Stimulated activated naive CD8-positive, alpha-beta T cell treated with anti-CD3 and anti-CD28 coated beads, Interleukin-15, amount 100 ng/mL, for 72 hours (primary cell): Measurements from ENCODE around the gene LHB.

Experiments
- ATAC-seq: fragments of 150-1000 bp; cut with Tn5 transposase; 2 replicates; pipeline ENCODE4 v1.10.0; 2021; ENCODE audit warnings: mild to moderate bottlenecking, moderate library complexity
- DNase-seq, 2 donors: peaks; one replicate each; pipeline ENCODE4 v3.0.0; 2021 to 2022
- H3K27ac Mint-ChIP-seq, 2 donors: one replicate each; pipeline ENCODE4 v1.8.0; 2022; ENCODE audit warnings: mild to moderate bottlenecking in 2 of 2, mixed read lengths in 2 of 2, moderate library complexity in 2 of 2
- H3K27me3 Mint-ChIP-seq: one replicate; pipeline ENCODE4 v1.8.0; 2022; ENCODE audit warnings: mixed read lengths
- H3K4me1 Mint-ChIP-seq: one replicate; pipeline ENCODE4 v1.8.0; 2022; ENCODE audit warnings: mild to moderate bottlenecking, mixed read lengths
- H3K4me3 Mint-ChIP-seq, 2 donors: one replicate each; pipeline ENCODE4 v1.8.0; 2022; ENCODE audit warnings: mild to moderate bottlenecking in 2 of 2, mixed read lengths in 2 of 2, moderate library complexity in 1 of 2
- H3K9me3 Mint-ChIP-seq, 2 donors: one replicate each; pipeline ENCODE4 v1.8.0; 2022; ENCODE audit warnings: mixed read lengths in 2 of 2

Gene LHB

DNA sequence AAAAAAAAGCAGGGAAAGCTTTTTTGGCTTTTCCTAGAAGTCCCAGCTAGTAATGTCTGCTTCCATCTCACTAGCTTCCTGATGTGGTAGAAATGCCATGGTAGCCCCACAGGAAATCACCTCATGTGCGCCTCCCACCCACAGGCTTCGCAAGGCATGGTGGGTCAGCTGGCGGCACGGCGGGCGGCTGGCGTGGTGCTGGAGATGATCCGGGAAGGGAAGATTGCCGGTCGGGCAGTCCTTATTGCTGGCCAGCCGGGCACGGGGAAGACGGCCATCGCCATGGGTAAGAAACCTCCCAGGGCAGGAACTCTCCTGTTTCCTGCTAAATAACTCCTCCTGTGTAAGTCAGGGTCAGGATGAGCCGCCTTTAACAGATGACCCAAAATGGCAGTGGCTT is 12.8 kb downstream of the LHB start:
- ATAC-seq, result no peak
- H3K27me3 Mint-ChIP-seq, result no peaks in the 10 kb centered on the region

DNA sequence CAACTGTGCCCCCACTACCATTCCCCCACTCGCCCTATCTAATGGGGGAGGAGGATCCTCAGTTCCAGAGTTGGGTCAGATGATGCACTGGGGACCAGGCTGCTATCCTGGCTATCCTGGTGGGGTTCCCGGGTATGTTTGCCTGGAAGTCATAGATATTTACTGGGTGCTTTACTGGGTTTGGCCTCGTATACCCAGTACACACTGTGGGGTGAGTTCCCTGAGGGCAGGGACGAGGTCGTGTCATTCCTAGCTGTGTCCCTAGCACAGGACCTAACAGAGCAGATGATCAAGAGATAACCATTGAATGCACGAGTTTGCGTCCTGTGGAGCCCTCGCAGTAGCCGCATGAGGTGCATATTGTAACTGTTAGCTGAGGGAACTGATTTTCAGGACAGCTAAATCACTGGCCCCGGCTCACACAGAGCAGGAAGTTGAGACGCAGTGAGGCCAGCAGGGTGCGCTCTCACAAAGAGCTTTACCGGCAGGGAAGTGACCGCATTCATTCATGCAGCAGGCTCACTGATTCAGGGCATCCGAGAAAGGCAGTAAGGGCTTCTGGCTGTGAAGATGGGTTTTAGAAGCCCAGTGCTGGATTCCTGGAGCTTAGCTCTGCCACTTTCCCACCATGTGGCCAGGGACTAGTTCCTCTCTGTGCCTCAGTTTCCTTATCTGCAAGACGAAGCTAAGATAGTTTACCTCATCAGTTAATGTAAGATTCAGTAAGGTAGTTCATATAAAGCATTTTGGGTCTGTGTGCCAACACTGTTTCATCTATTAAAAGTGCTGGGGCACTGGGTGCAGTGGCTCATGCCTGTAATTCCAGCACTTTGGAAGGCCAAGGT is 17.2 kb downstream of the LHB start:
- no peaks in the 10 kb centered on the region for H3K27me3 Mint-ChIP-seq
- no peak overlapping the region for H3K27ac Mint-ChIP-seq
- H3K4me3 Mint-ChIP-seq, result no peak overlapping the region
- H3K9me3 Mint-ChIP-seq, result no peaks in the 10 kb centered on the region
- H3K4me1 Mint-ChIP-seq, result peaks cover 44% of the 10 kb centered on the region
- DNase-seq (peak; percentile 52 to 65), ATAC-seq (peak; percentile 87)

More for the DNA sequence above, 12.8 kb downstream of the LHB start:
- Mint-ChIP-seq H3K4me3 (no peak overlapping the region), H3K4me1 (peaks cover 7% of the 10 kb centered on the region), H3K27ac (no peak overlapping the region), H3K9me3 (no peaks in the 10 kb centered on the region)
- DNase-seq, result no peak

GRCh38 chr19:48997972-48998371 is 18.9 kb downstream of the LHB start:
- H3K27me3 Mint-ChIP-seq, result no peaks in the 10 kb centered on the region
- peaks cover 55% of the 10 kb centered on the region for H3K4me1 Mint-ChIP-seq
- no peak for ATAC-seq
- no peak overlapping the region for H3K4me3 Mint-ChIP-seq
- H3K9me3 Mint-ChIP-seq, result no peaks in the 10 kb centered on the region
- peak overlapping the region in 1 of 2 donors; percentile 71 for H3K27ac Mint-ChIP-seq
- DNase-seq, result peak; percentile 49 to 50

DNA sequence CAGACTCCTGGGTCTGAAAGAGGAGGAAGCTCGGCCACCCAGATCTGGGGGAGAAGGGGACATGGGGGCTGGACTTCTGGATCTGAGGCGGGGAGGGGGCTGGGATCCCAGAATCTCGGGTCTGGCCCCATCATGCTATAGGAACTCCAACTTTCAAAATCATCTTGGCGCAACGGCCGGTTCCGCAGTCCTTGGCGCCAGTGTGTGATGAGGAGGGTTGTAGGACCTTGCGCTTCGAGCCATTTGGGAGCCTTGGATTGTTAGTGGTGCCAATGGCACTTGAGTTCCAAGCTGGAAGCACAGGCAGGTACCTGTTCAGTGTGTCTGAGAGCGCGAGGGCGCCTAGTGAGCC is 22.9 kb downstream of the LHB start:
- no peaks in the 10 kb centered on the region for H3K9me3 Mint-ChIP-seq
- H3K27ac Mint-ChIP-seq, result peak overlapping the region; percentile 94 to 98
- no peaks in the 10 kb centered on the region for H3K27me3 Mint-ChIP-seq
- ATAC-seq (no peak), DNase-seq (no peak)
- peak overlapping the region; percentile 90 to 92 for H3K4me3 Mint-ChIP-seq
- peaks cover 74% of the 10 kb centered on the region for H3K4me1 Mint-ChIP-seq

DNA sequence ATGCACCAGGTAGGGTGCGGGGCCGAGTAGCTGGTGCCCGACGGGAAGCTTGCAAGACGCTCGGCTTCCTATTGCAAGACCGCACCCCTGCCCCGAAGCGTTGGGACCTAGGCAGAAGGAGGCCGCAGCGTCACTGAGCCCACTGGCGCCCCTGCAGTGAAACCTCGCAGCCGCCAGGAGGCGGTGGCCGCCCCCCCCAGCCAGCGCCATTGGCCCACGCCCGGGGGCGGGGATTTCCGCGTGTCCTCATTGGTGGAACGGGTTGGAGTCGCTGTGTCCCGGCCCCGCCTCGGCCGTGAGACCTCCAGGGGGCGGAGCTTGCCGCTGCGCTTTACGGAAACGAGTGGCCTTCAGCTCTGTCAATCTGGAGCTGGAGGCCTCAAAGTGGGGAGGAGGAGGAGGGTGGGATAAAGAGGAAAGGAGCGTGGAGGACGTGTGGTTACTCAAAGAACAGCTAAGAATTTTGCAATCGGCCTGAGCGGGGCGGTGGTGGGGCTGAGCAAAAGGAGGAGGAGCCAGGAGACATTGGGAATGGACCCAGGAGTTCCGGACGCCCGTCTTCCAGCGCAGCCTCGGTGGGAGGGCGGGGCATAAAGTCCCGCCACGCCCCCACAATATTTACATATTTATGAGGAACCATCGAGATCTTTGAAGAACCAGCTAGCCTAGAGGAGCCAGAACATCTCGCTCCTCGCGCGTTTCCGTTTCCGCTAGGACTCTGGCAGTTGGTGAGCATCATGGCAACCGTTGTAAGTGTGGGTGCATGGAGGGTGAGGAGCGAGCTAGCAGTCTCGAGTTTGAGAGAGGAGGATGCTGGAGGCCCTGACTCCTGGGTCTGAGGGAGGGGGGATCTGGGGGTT is 23.5 kb downstream of the LHB start, which contains the start of the genes GYS1 and RUVBL2:
Gene GYS1 (minus strand): TSS at position 135 of the 860 bp plus-strand sequence. CDS start 197 bp downstream, outside the sequence.
Gene RUVBL2 (plus strand): TSS at position 713 of the 860 bp plus-strand sequence. CDS start 25 bp downstream, at position 738.
- DNase-seq (peak; percentile 99 to 100), ATAC-seq (peak; percentile 95)
- Mint-ChIP-seq H3K27me3 (no peaks in the 10 kb centered on the region), H3K4me1 (peaks cover 75% of the 10 kb centered on the region), H3K4me3 (peak within 1 kb of the TSS; percentile 90 to 92), H3K27ac (peak within 1 kb of the TSS; percentile 95 to 98), H3K9me3 (no peaks in the 10 kb centered on the region)

GRCh38 chr19:48992581-48993174 is 24.2 kb downstream of the LHB start:
- Mint-ChIP-seq H3K4me1 (peaks cover 76% of the 10 kb centered on the region), H3K27me3 (no peaks in the 10 kb centered on the region), H3K4me3 (peak overlapping the region; percentile 90 to 92), H3K9me3 (no peaks in the 10 kb centered on the region), H3K27ac (peak overlapping the region; percentile 93 to 95)
- no peak for ATAC-seq
- DNase-seq, result no peak

- peaks cover 77% of the 10 kb centered on the region for H3K4me1 Mint-ChIP-seq
- peak overlapping the region; percentile 93 to 95 for H3K27ac Mint-ChIP-seq
- H3K4me3 Mint-ChIP-seq, result peak overlapping the region; percentile 90 to 92
- ATAC-seq (no peak), DNase-seq (no peak)
- no peaks in the 10 kb centered on the region for H3K27me3 Mint-ChIP-seq
- no peaks in the 10 kb centered on the region for H3K9me3 Mint-ChIP-seq
These were observed 24.9 kb downstream of the LHB start for GRCh38 chr19:48991873-48992580.

GRCh38 chr19:48991011-48991609 is 25.8 kb downstream of the LHB start:
- Mint-ChIP-seq H3K27ac (peak overlapping the region in 1 of 2 donors; percentile 59), H3K4me3 (no peak overlapping the region), H3K9me3 (no peaks in the 10 kb centered on the region), H3K27me3 (no peaks in the 10 kb centered on the region), H3K4me1 (peaks cover 75% of the 10 kb centered on the region)
- ATAC-seq (no peak), DNase-seq (no peak)

DNA sequence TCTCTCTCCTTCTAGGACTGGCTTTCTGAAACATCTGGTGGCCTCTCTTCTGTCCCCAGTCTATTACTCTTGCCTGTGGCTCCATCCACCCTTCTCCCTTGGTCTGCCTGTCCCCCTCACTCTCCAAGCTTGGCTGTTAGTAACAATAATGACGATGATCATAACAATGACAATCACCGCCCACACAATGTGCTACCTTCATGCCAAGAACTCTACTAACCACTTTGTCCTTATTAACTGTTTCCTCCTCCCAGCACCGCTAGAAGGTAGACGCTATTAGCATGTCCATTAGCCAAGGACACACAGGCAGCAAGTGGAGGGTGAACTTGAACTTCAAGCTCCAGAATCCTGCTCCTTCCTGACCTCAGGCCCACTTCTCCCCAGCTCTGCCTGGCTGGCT is 26.5 kb downstream of the LHB start:
- Mint-ChIP-seq H3K4me3 (no peak overlapping the region), H3K9me3 (no peaks in the 10 kb centered on the region), H3K4me1 (peaks cover 68% of the 10 kb centered on the region), H3K27ac (peak overlapping the region in 1 of 2 donors; percentile 0), H3K27me3 (no peaks in the 10 kb centered on the region)
- no peak for ATAC-seq
- DNase-seq, result no peak

DNA sequence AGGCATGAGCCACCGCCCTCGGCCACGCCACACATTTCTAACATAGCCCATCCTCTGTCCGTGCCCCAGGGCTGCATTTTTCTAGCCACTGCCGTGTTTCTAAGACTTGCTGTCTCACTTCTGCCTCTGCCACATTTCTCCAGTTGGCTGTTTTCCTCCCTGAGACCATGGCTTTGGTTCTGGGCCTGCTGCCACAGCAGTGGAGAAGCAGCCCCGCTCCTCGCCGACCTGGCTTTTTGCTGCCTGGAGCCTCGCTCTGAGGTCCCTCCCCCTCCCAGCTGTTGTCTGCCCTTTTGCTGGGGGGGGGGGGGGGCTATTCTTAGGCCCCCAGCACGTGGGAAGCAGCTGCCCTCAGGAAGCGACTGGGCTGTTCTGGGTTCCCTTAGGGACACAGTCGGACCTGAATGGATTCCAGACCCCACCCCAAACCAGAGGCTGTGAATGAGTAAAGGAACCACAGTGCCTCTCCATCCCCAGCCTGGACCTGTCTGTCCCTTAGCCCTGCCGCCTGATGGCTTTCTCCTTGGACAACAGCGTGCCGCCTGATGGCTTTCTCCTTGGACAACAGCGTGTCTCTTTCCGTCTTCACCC is 27.1 kb downstream of the LHB start:
- H3K4me3 Mint-ChIP-seq, result no peak overlapping the region
- H3K9me3 Mint-ChIP-seq, result no peaks in the 10 kb centered on the region
- ATAC-seq (no peak), DNase-seq (no peak)
- peaks cover 62% of the 10 kb centered on the region for H3K4me1 Mint-ChIP-seq
- no peaks in the 10 kb centered on the region for H3K27me3 Mint-ChIP-seq
- no peak overlapping the region for H3K27ac Mint-ChIP-seq

GRCh38 chr19:48988860-48989259 is 28.0 kb downstream of the LHB start:
- DNase-seq, result no peak
- Mint-ChIP-seq H3K9me3 (no peaks in the 10 kb centered on the region), H3K4me3 (no peak overlapping the region), H3K27ac (peak overlapping the region in 1 of 2 donors; percentile 84), H3K4me1 (peaks cover 53% of the 10 kb centered on the region), H3K27me3 (no peaks in the 10 kb centered on the region)
- no peak for ATAC-seq

GRCh38 chr19:48988286-48988685 is 28.6 kb downstream of the LHB start:
- Mint-ChIP-seq H3K4me3 (no peak overlapping the region), H3K4me1 (peaks cover 50% of the 10 kb centered on the region), H3K27ac (peak overlapping the region in 1 of 2 donors; percentile 91), H3K9me3 (no peaks in the 10 kb centered on the region), H3K27me3 (no peaks in the 10 kb centered on the region)
- DNase-seq, result no peak
- no peak for ATAC-seq

- Mint-ChIP-seq H3K4me3 (peak overlapping the region in 1 of 2 donors; percentile 1), H3K4me1 (peaks cover 46% of the 10 kb centered on the region), H3K27ac (no peak overlapping the region), H3K27me3 (no peaks in the 10 kb centered on the region), H3K9me3 (no peaks in the 10 kb centered on the region)
- ATAC-seq (no peak), DNase-seq (no peak)
These were observed 29.6 kb downstream of the LHB start for GRCh38 chr19:48987323-48987722.

GRCh38 chr19:48986211-48986610 is 30.7 kb downstream of the LHB start:
- Mint-ChIP-seq H3K4me3 (no peak overlapping the region), H3K27me3 (no peaks in the 10 kb centered on the region), H3K4me1 (peaks cover 35% of the 10 kb centered on the region), H3K27ac (no peak overlapping the region), H3K9me3 (no peaks in the 10 kb centered on the region)
- DNase-seq (no peak), ATAC-seq (no peak)
